Calu3 (cell line): ENCODE data around the gene DMRT1. TPM values are rescaled to one million over a fixed set of nuclear protein-coding genes. Genes with fewer than 3 reads are reported as not detected.

ENCODE experiments used
- BruUV-seq: library from RNA; stranded (reverse); fragments of 400-500 nt; replicated peaks from 2 replicates; lab custom pipeline; 2021; lab: Mats Ljungman, UMichigan
- CTCF ChIA-PET: fragments of 300-600 bp; sonication (Branson Sonifier 250); formaldehyde crosslinking; loops from one replicate; lab custom pipeline; 2022; ENCODE audit warnings: antibody characterized with exemption; lab: Charles Lee
- DNase-seq: peaks from one replicate; pipeline ENCODE4 v3.0.0; 2022
- H3K27ac Mint-ChIP-seq: one replicate; pipeline ENCODE4 v1.8.0; 2022; ENCODE audit warnings: mixed read lengths; ENCODE audit not compliant: unreplicated experiment
- H3K27me3 Mint-ChIP-seq: one replicate; pipeline ENCODE4 v1.8.0; 2022; ENCODE audit warnings: mixed read lengths; ENCODE audit not compliant: unreplicated experiment
- H3K36me3 Mint-ChIP-seq: one replicate; pipeline ENCODE4 v1.8.0; 2022; ENCODE audit warnings: mild to moderate bottlenecking, moderate library complexity, mixed read lengths; ENCODE audit not compliant: insufficient read depth, unreplicated experiment
- H3K4me1 Mint-ChIP-seq: one replicate; pipeline ENCODE4 v1.8.0; 2022; ENCODE audit warnings: mild to moderate bottlenecking, low read depth, mixed read lengths; ENCODE audit not compliant: unreplicated experiment
- H3K4me3 Mint-ChIP-seq: one replicate; pipeline ENCODE4 v1.8.0; 2022; ENCODE audit warnings: mild to moderate bottlenecking, low read depth, moderate library complexity, mixed read lengths; ENCODE audit not compliant: unreplicated experiment
- H3K9me3 Mint-ChIP-seq: one replicate; pipeline ENCODE4 v1.8.0; 2022; ENCODE audit warnings: low read depth, mixed read lengths; ENCODE audit not compliant: unreplicated experiment
- intact Hi-C: fragments of 100-400 bp; cut with micrococcal nuclease; formaldehyde crosslinking; loops from one replicate; pipeline ENCODE4 v1.10.0; 2022; ENCODE audit not compliant: unreplicated experiment
- total RNA-seq: library from RNA; stranded (reverse); gene quantifications from 2 replicates; pipeline ENCODE4 v1.2.3, GENCODE V29; 2022
- TF ChIP-seq, protein P1 (sequence below): fragments of 200-600 bp; IDR thresholded peaks from one replicate; pipeline ENCODE4 v1.8.0; 2022; ENCODE audit warnings: antibody characterized with exemption; ENCODE audit not compliant: unreplicated experiment

The DMRT1 gene
- total RNA-seq, 1 experiment from 2014 or later = not detected

GRCh38 chr9:847505-847904, 6.0 kb downstream of the DMRT1 start:
- Mint-ChIP-seq H3K27ac (no peak overlapping the region), H3K36me3 (no peaks in the 10 kb centered on the region), H3K9me3 (peaks cover 3% of the 10 kb centered on the region), H3K27me3 (no peaks in the 10 kb centered on the region), H3K4me3 (no peak overlapping the region), H3K4me1 (no peaks in the 10 kb centered on the region)
- intact Hi-C loops = no loop called here
- TF ChIP-seq, protein P1, sequence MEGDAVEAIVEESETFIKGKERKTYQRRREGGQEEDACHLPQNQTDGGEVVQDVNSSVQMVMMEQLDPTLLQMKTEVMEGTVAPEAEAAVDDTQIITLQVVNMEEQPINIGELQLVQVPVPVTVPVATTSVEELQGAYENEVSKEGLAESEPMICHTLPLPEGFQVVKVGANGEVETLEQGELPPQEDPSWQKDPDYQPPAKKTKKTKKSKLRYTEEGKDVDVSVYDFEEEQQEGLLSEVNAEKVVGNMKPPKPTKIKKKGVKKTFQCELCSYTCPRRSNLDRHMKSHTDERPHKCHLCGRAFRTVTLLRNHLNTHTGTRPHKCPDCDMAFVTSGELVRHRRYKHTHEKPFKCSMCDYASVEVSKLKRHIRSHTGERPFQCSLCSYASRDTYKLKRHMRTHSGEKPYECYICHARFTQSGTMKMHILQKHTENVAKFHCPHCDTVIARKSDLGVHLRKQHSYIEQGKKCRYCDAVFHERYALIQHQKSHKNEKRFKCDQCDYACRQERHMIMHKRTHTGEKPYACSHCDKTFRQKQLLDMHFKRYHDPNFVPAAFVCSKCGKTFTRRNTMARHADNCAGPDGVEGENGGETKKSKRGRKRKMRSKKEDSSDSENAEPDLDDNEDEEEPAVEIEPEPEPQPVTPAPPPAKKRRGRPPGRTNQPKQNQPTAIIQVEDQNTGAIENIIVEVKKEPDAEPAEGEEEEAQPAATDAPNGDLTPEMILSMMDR = no peak
- DNase-seq = no peak
- no TSS peak for BruUV-seq
- CTCF ChIA-PET = no interaction called here

DNA sequence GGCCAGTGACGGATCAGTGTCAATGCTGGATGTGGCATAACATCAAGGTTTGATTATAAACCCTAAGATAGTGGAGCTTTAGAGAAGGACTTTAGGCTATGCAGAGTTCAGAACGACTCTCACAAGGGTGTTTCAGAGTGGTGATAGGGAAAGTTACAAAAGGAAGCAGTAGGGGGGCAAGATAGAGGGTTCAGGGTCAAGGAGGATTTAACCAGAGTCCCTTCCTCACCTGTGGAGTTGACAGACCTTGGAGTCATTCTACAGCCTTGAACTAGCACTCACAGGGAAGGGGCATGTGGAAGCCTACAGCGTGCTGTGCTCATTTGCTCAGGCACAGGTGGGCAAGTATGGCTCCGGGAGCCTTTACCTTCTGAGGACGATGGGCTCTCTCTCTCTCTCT, 7.9 kb downstream of the DMRT1 start:
- no peak for DNase-seq
- CTCF ChIA-PET = no interaction called here
- H3K27ac Mint-ChIP-seq = no peak overlapping the region
- peaks cover 3% of the 10 kb centered on the region for H3K9me3 Mint-ChIP-seq
- H3K4me3 Mint-ChIP-seq = no peak overlapping the region
- intact Hi-C loops = no loop called here
- no peaks in the 10 kb centered on the region for H3K36me3 Mint-ChIP-seq
- no peaks in the 10 kb centered on the region for H3K4me1 Mint-ChIP-seq
- TF ChIP-seq, protein P1 = no peak
- H3K27me3 Mint-ChIP-seq = no peaks in the 10 kb centered on the region
- BruUV-seq = no TSS peak

DNA sequence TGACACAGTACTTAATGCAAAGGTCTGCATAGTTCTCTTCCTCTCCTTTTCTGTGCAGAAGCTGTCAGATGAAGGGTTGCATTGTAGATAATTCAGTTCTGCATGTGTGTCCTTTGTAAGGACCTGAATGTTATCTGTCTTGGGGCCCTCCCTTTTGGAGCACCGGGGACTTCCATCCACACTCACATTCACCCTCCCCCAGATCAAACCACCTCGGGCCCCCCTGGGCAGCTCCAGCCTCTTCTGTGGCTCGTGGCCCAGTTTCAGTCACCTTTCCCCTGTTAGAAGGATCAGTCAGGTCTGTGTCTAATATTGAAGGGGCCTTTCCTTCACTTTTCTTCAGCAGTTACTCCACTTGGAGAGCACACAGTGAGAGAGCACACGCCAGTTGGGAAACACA, 11.0 kb downstream of the DMRT1 start:
- no peaks in the 10 kb centered on the region for H3K27me3 Mint-ChIP-seq

GRCh38 chr9:859251-859650, 17.8 kb downstream of the DMRT1 start:
- no peaks in the 10 kb centered on the region for H3K4me1 Mint-ChIP-seq
- CTCF ChIA-PET = no interaction called here

More for the DNA sequence above, 11.0 kb downstream of the DMRT1 start:
- Mint-ChIP-seq H3K4me1 (no peaks in the 10 kb centered on the region), H3K9me3 (no peaks in the 10 kb centered on the region), H3K27ac (no peak overlapping the region), H3K4me3 (no peak overlapping the region), H3K36me3 (no peaks in the 10 kb centered on the region)
- intact Hi-C loops = no loop called here
- TF ChIP-seq, protein P1 = no peak
- no peak for DNase-seq
- no TSS peak for BruUV-seq
- CTCF ChIA-PET = no interaction called here

More at GRCh38 chr9:859251-859650, 17.8 kb downstream of the DMRT1 start:
- H3K27me3 Mint-ChIP-seq = no peaks in the 10 kb centered on the region
- intact Hi-C loops = no loop called here
- no peak for DNase-seq
- no peak overlapping the region for H3K27ac Mint-ChIP-seq
- TF ChIP-seq, protein P1 = no peak
- BruUV-seq = no TSS peak
- no peaks in the 10 kb centered on the region for H3K36me3 Mint-ChIP-seq
- no peak overlapping the region for H3K4me3 Mint-ChIP-seq
- H3K9me3 Mint-ChIP-seq = no peaks in the 10 kb centered on the region
